Pons (tissue), 1 donor: ENCODE data around the gene GNS.

Experiments
- DNase-seq: peaks from one replicate; pipeline ENCODE4 v3.0.0-alpha.2; 2016; ENCODE audit warnings: low spot score

GNS gene

DNA sequence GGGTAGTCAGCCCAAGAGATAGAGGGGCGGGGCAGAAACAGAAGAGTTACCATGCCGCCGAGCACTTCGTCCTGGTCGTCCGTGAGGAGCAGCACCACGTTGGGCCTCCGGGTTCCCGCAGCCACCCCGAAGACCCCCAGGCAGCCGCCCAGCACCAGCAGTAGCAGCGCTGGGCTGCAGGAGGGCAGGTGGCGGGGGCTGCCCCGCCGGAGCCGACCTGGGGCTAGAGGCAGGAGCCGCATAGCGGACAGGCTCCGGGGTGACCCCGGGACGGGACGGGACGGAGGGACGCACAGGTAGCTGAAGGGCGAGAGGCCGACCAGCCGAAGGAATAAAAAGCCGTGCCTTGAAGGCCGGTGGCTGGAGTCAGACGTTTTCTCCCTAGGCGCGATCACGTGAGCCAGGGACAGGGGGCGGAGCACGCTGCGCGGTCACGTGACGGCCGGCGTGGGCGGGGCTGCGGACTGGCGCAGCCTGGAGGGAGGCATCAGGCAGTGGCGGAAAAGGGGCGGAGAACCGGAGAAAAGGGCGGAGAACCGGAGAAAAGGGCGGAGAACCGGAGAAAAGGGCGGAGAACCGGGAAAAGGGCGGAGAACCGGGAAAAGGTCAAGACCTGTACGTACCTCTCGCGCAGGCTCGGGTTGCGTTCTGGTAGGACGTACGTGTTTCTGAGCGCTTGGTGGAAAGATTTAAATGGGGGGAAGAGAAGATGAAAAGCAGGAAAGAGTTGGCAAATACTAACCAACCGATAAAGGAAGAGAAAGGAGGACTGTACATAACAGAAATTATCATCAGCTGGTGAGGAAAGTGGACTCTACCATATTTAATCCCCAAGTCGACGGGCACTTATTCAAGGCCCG is at the start of gene GNS:
Gene GNS, minus strand, starts transcription at position 372 of the 860 bp plus-strand sequence. Its CDS starts 130 bp downstream, at position 242.
- peak; percentile 94 for DNase-seq

- no peak for DNase-seq
These were observed 48.9 kb upstream of the GNS start for GRCh38 chr12:64808110-64808509.

GRCh38 chr12:64806593-64807460 is 47.6 kb upstream of the GNS start:
- no peak for DNase-seq

DNA sequence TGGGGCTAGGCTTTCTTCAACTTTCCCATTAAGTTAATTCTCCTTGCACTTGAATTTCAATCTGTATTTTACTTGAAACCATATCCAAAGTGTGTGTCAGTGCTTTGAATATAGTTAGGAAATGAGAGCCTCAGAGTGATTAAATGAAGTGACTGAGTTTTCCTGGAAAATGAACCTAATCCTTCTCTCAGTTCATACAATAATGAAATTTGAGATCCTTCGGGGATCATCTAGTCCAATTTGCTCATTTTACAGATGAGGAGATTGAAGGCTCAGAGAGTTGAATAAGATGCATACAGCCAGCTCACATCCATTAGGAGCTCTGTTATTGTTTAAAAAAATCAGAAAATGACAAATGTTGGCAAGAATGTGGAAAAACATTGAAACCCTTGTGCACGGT is 47.0 kb upstream of the GNS start:
- no peak for DNase-seq

DNA sequence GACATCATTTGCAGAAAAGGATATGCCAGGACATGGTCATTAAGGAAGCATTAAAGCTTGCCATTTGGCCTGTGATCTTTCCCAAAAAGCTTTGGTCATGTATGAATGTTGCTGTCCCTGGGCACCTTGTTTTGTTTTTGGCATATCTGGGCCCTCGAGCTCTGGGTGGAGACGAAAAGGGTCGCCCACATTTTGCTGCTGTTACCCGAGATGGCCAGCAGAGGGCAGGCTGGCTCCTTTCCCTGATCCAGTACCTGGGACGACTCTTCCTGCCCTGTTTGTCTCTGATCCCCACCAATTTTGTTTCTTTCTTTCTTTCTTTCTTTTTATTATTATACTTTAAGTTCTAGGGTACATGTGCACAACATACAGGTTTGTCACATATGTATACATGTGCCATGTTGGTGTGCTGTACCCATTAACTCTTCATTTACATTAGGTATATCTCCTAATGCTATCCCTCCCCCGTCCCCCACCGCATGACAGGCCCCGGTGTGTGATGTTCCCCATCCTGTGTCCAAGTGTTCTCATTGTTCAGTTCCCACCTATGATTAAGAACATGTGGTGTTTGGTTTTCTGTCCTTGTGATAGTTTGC is 43.1 kb upstream of the GNS start:
- DNase-seq: peak; percentile 28

GRCh38 chr12:64801381-64801780 is 42.2 kb upstream of the GNS start:
- DNase-seq: no peak

DNA sequence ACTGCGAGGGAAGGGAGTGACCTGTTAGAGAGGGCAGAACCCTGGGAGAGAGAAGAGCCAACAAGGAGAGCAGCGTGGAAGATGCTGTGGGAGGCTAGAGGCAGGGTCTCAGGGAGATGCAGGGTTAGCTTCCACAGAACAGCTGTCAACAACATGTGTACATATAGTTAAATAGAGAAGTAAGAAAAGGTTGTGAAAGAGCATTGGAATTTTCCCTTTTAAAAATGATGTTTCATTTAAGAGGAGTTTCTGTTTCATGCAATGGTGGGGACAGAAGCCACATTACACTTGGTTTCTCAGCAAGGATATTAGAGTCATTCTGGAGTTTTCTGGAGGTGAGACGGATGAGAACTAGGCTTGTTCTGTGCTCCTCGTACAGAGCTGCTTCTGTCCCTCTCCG is 41.4 kb upstream of the GNS start:
- DNase-seq: no peak

DNA sequence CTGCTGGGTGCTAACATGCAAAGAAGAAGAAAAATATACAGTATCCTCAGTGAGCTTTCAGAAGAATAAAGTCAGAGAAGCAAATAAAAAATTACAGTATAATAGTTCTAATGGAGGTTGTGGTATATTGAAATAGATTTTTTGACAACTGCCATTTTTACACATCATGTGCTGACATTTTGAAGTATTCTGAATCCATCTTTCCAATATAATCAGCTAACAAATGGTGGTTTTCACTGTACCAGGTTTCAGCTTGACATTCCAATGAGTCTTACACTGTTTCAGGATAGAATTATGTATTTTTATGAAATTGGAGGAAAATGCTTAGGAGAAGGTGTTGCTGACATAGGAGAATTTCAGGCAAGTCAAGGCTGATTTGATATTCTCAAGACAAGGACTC is 39.0 kb upstream of the GNS start:
- DNase-seq: no peak

- no peak for DNase-seq
These were observed 38.0 kb upstream of the GNS start for GRCh38 chr12:64797156-64797555.

GRCh38 chr12:64796205-64796845 is 37.1 kb upstream of the GNS start:
- DNase-seq: peak; percentile 85

GRCh38 chr12:64794305-64794704 is 35.1 kb upstream of the GNS start:
- DNase-seq: no peak

- DNase-seq: no peak
These were observed 34.4 kb upstream of the GNS start for GRCh38 chr12:64793610-64794009.

- DNase-seq: no peak
These were observed 32.9 kb upstream of the GNS start for GRCh38 chr12:64792128-64792527.

- DNase-seq: no peak
These were observed 31.8 kb upstream of the GNS start for GRCh38 chr12:64791036-64791435.

- no peak for DNase-seq
These were observed 31.0 kb upstream of the GNS start for GRCh38 chr12:64790166-64790565.

DNA sequence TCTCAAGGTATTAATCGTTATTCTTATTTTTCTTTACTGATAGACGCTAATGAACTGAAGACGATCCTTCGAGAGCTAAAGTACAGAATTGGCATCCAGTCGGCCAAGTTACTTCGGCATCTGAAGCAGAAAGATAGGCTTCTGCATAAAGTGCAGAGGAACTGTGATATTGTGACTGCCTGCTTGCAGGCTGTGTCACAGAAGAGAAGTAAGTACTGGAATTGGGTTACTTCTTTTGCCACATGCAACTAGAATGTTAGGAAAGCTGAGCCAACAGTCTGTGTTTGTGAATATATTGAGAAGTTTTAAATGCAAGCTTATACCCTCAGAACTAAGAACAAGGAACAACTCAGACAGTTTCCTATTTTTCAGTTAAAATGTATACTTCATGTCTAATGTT is 26.6 kb upstream of the GNS start:
- no peak for DNase-seq

DNA sequence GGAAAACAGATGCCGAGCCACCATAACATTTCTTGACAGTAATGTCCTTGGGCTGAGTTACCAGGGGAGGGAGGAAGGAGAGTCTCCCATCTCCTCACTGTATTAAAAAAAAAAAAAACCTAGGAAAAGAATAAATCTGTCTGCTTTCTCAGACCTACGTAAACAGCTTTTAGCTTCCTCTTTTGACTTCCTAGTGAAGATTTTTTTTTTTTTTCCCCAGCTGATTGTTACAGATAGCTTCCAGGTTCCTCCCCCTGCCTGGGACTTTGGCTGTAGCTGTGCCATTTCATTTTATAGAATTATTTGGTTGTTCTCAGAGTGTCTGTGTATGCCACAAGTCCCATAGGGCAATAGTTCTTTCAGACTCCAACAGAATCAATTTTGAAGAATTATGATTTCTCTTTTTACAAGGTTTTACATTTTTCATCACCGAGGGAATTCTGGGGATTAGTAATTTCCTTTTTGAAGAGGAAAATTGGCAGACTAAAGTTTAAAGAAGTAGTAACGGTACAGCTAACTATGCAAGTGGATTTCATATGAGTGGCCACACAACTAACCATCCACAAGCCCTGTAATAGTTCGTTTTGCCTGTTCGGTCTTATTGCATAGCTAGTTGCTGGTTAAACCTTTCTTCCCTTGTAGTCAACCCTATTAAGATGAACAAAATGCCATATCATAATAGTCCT is 23.1 kb upstream of the GNS start:
- DNase-seq: no peak

GRCh38 chr12:64781280-64782190 is 22.3 kb upstream of the GNS start:
- no peak for DNase-seq

DNA sequence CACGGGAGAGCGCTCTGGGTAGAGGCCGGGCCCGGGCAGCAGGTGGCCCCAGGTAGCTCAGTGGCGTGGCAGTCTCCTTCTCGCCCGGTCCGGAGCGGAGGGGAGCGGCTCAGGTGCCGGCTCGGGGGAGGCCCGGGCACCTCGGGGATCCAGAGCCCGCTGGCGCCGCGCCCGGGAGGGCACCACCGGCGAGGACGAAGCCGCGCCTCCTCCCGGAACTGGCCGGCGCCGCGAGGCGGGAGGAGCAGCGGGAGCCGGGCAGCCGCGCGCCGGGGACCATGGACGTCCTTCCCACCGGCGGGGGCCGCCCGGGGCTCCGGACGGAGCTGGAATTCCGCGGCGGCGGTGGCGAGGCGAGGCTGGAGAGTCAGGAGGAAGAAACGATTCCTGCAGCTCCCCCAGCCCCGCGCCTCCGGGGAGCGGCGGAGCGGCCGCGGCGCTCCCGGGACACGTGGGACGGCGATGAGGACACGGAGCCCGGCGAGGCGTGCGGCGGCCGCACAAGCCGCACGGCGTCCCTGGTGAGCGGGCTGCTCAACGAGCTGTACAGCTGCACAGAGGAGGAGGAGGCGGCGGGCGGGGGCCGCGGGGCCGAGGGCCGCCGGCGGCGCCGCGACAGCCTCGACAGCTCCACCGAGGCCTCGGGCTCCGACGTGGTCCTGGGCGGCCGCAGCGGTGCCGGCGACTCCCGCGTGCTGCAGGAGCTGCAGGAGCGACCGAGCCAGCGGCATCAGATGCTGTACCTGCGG is 21.5 kb upstream of the GNS start:
- DNase-seq: no peak

GRCh38 chr12:64780132-64780530 is 20.9 kb upstream of the GNS start:
- DNase-seq: no peak
